ENCODE data around the gene RB1.
"Not testable (repeated sequence)": the region's sequence is repeated elsewhere in the genome, so short reads cannot be mapped to it uniquely, and the experiment has no call there.

RB1 gene

GRCh38 chr13:48448285-48448958 is 144.9 kb downstream of the RB1 start:
- DNase-seq, result no peak

GRCh38 chr13:48448959-48449614 is 145.5 kb downstream of the RB1 start:
- DNase-seq, result no peak

GRCh38 chr13:48449656-48450055 is 146.1 kb downstream of the RB1 start:
- no peak for DNase-seq

GRCh38 chr13:48451196-48451595 is 147.6 kb downstream of the RB1 start:
- DNase-seq, result not testable (repeated sequence)

GRCh38 chr13:48456546-48456945 is 153.0 kb downstream of the RB1 start:
- DNase-seq, result no peak

- DNase-seq, result no peak
These were observed 154.2 kb downstream of the RB1 start for GRCh38 chr13:48457578-48458242.

- no peak for DNase-seq
These were observed 171.7 kb downstream of the RB1 start for GRCh38 chr13:48475230-48475629.

GRCh38 chr13:48476215-48476614 is 172.7 kb downstream of the RB1 start:
- peak in 1 of 56 donors; percentile 9 for DNase-seq

GRCh38 chr13:48476686-48477085 is 173.1 kb downstream of the RB1 start:
- no peak for DNase-seq

GRCh38 chr13:48477191-48477855 is 173.8 kb downstream of the RB1 start:
- no peak for DNase-seq

- DNase-seq, result no peak
These were observed 174.8 kb downstream of the RB1 start for GRCh38 chr13:48478391-48478790.

GRCh38 chr13:48483575-48483974 is 180.0 kb downstream of the RB1 start:
- no peak for DNase-seq

GRCh38 chr13:48485432-48485831 is 181.9 kb downstream of the RB1 start:
- DNase-seq, result no peak

GRCh38 chr13:48486362-48486761 is 182.8 kb downstream of the RB1 start:
- no peak for DNase-seq

GRCh38 chr13:48486836-48487235 is 183.3 kb downstream of the RB1 start:
- DNase-seq, result no peak

GRCh38 chr13:48487968-48488367 is 184.4 kb downstream of the RB1 start:
- no peak for DNase-seq

GRCh38 chr13:48488995-48489394 is 185.4 kb downstream of the RB1 start:
- DNase-seq, result no peak

- DNase-seq, result no peak
These were observed 186.1 kb downstream of the RB1 start for GRCh38 chr13:48489666-48490065.

- DNase-seq, result no peak
These were observed 186.7 kb downstream of the RB1 start for GRCh38 chr13:48490241-48490640.

- DNase-seq, result no peak
These were observed 188.0 kb downstream of the RB1 start for GRCh38 chr13:48491423-48492095.

GRCh38 chr13:48492096-48492440 is 188.5 kb downstream of the RB1 start:
- no peak for DNase-seq

Data from amygdala (tissue), 56 donors.